ENCODE data around the gene EIF2B1.

Gene EIF2B1

GRCh38 chr12:123633379-123634141 lies at the start of gene EIF2B1, which contains the start of gene GTF2H3:
Gene EIF2B1 (minus strand): TSS chr12:123633686. CDS start chr12:123633557, 129 bp downstream.
Gene GTF2H3 (plus strand): TSS chr12:123633829. CDS start chr12:123633860, 31 bp downstream.
- peaks cover 60% of the 10 kb centered on the region for H3K36me3 Mint-ChIP-seq
- H3K27ac Mint-ChIP-seq: peak within 1 kb of the TSS; percentile 99
- DNase-seq (ENCODE audit: low spot score in 2 of 2) (peak; percentile 90 to 99), ATAC-seq (peak; percentile 100)
- H3K4me1 Mint-ChIP-seq: peaks cover 31% of the 10 kb centered on the region
- peak within 1 kb of the TSS; percentile 98 for H3K4me3 Mint-ChIP-seq
- no peaks in the 10 kb centered on the region for H3K9me3 Mint-ChIP-seq

GRCh38 chr12:123681605-123682004 lies 48.1 kb upstream of the EIF2B1 start:
- peaks cover 39% of the 10 kb centered on the region for H3K36me3 Mint-ChIP-seq
- H3K9me3 Mint-ChIP-seq: no peaks in the 10 kb centered on the region
- no peak for DNase-seq (ENCODE audit: low spot score in 2 of 2)
- no peak overlapping the region for H3K4me3 Mint-ChIP-seq
- H3K4me1 Mint-ChIP-seq: peaks cover 4% of the 10 kb centered on the region
- H3K27ac Mint-ChIP-seq: no peak overlapping the region
- no peak for ATAC-seq

- ATAC-seq (no peak), DNase-seq (ENCODE audit: low spot score in 2 of 2) (no peak)
- Mint-ChIP-seq H3K36me3 (peaks cover 53% of the 10 kb centered on the region), H3K4me1 (peaks cover 4% of the 10 kb centered on the region), H3K9me3 (no peaks in the 10 kb centered on the region), H3K4me3 (no peak overlapping the region), H3K27ac (no peak overlapping the region)
Measured at GRCh38 chr12:123678981-123679380, 45.5 kb upstream of the EIF2B1 start.

- no peak overlapping the region for H3K4me3 Mint-ChIP-seq
Measured at GRCh38 chr12:123676616-123677320, 43.3 kb upstream of the EIF2B1 start.

GRCh38 chr12:123675436-123675835 lies 42.0 kb upstream of the EIF2B1 start:
- no peak overlapping the region for H3K27ac Mint-ChIP-seq
- peaks cover 25% of the 10 kb centered on the region for H3K36me3 Mint-ChIP-seq
- DNase-seq (ENCODE audit: low spot score in 2 of 2): no peak
- peaks cover 16% of the 10 kb centered on the region for H3K4me1 Mint-ChIP-seq
- no peak for ATAC-seq
- H3K4me3 Mint-ChIP-seq: no peak overlapping the region
- no peaks in the 10 kb centered on the region for H3K9me3 Mint-ChIP-seq

More at GRCh38 chr12:123676616-123677320, 43.3 kb upstream of the EIF2B1 start:
- H3K4me1 Mint-ChIP-seq: peaks cover 10% of the 10 kb centered on the region
- no peaks in the 10 kb centered on the region for H3K9me3 Mint-ChIP-seq
- H3K36me3 Mint-ChIP-seq: peaks cover 38% of the 10 kb centered on the region
- H3K27ac Mint-ChIP-seq: no peak overlapping the region
- ATAC-seq (no peak), DNase-seq (ENCODE audit: low spot score in 2 of 2) (no peak)

- ATAC-seq (no peak), DNase-seq (ENCODE audit: low spot score in 2 of 2) (no peak)
- peaks cover 11% of the 10 kb centered on the region for H3K4me1 Mint-ChIP-seq
- H3K27ac Mint-ChIP-seq: peak overlapping the region; percentile 45
- no peaks in the 10 kb centered on the region for H3K9me3 Mint-ChIP-seq
- H3K36me3 Mint-ChIP-seq: peaks cover 20% of the 10 kb centered on the region
- H3K4me3 Mint-ChIP-seq: peak overlapping the region; percentile 81
Measured at GRCh38 chr12:123671876-123672275, 38.4 kb upstream of the EIF2B1 start.

- ATAC-seq: peak; percentile 100
- Mint-ChIP-seq H3K27ac (peak within 1 kb of the TSS; percentile 45), H3K36me3 (peaks cover 18% of the 10 kb centered on the region), H3K4me3 (peak within 1 kb of the TSS; percentile 81), H3K9me3 (no peaks in the 10 kb centered on the region), H3K4me1 (peaks cover 11% of the 10 kb centered on the region)
- DNase-seq (ENCODE audit: low spot score in 2 of 2): peak; percentile 87 to 96
Measured at GRCh38 chr12:123670882-123671728, 37.6 kb upstream of the EIF2B1 start, which contains the start of gene TCTN2. Gene TCTN2 (plus strand): TSS chr12:123671113. CDS start chr12:123671241, 128 bp downstream.

- H3K27ac Mint-ChIP-seq: no peak overlapping the region
- no peak overlapping the region for H3K4me3 Mint-ChIP-seq
- peaks cover 18% of the 10 kb centered on the region for H3K36me3 Mint-ChIP-seq
- H3K4me1 Mint-ChIP-seq: peaks cover 11% of the 10 kb centered on the region
- ATAC-seq (no peak), DNase-seq (ENCODE audit: low spot score in 2 of 2) (no peak)
- no peaks in the 10 kb centered on the region for H3K9me3 Mint-ChIP-seq
Measured at GRCh38 chr12:123667771-123668170, 34.3 kb upstream of the EIF2B1 start.

- Mint-ChIP-seq H3K36me3 (peaks cover 87% of the 10 kb centered on the region), H3K27ac (peak overlapping the region; percentile 69), H3K4me3 (no peak overlapping the region), H3K4me1 (no peaks in the 10 kb centered on the region), H3K9me3 (no peaks in the 10 kb centered on the region)
- ATAC-seq (no peak), DNase-seq (ENCODE audit: low spot score in 2 of 2) (no peak)
Measured at GRCh38 chr12:123659996-123660727, 26.7 kb upstream of the EIF2B1 start.

- peaks cover 10% of the 10 kb centered on the region for H3K4me1 Mint-ChIP-seq
- DNase-seq (ENCODE audit: low spot score in 2 of 2): no peak
- no peaks in the 10 kb centered on the region for H3K9me3 Mint-ChIP-seq
- H3K27ac Mint-ChIP-seq: peak overlapping the region; percentile 1
- H3K36me3 Mint-ChIP-seq: peaks cover 94% of the 10 kb centered on the region
- ATAC-seq: no peak
- no peak overlapping the region for H3K4me3 Mint-ChIP-seq
Measured at GRCh38 chr12:123657211-123657610, 23.7 kb upstream of the EIF2B1 start.

GRCh38 chr12:123656392-123656791 lies 22.9 kb upstream of the EIF2B1 start:
- Mint-ChIP-seq H3K27ac (no peak overlapping the region), H3K9me3 (no peaks in the 10 kb centered on the region), H3K4me3 (no peak overlapping the region), H3K4me1 (peaks cover 10% of the 10 kb centered on the region), H3K36me3 (peaks cover 98% of the 10 kb centered on the region)
- DNase-seq (ENCODE audit: low spot score in 2 of 2) (no peak), ATAC-seq (no peak)

GRCh38 chr12:123655420-123655819 lies 21.9 kb upstream of the EIF2B1 start:
- H3K4me3 Mint-ChIP-seq: no peak overlapping the region
- no peak overlapping the region for H3K27ac Mint-ChIP-seq
- DNase-seq (ENCODE audit: low spot score in 2 of 2): no peak
- H3K9me3 Mint-ChIP-seq: no peaks in the 10 kb centered on the region
- H3K36me3 Mint-ChIP-seq: peaks cover 98% of the 10 kb centered on the region
- no peak for ATAC-seq
- H3K4me1 Mint-ChIP-seq: peaks cover 10% of the 10 kb centered on the region

GRCh38 chr12:123654129-123654701 lies 20.7 kb upstream of the EIF2B1 start:
- peaks cover 10% of the 10 kb centered on the region for H3K4me1 Mint-ChIP-seq
- no peaks in the 10 kb centered on the region for H3K9me3 Mint-ChIP-seq
- no peak overlapping the region for H3K4me3 Mint-ChIP-seq
- H3K27ac Mint-ChIP-seq: no peak overlapping the region
- ATAC-seq (no peak), DNase-seq (ENCODE audit: low spot score in 2 of 2) (no peak)
- peaks cover 98% of the 10 kb centered on the region for H3K36me3 Mint-ChIP-seq

GRCh38 chr12:123648401-123648800 lies 14.9 kb upstream of the EIF2B1 start:
- Mint-ChIP-seq H3K36me3 (peaks cover 100% of the 10 kb centered on the region), H3K4me3 (no peak overlapping the region), H3K27ac (no peak overlapping the region), H3K4me1 (no peaks in the 10 kb centered on the region), H3K9me3 (no peaks in the 10 kb centered on the region)
- DNase-seq (ENCODE audit: low spot score in 2 of 2): no peak
- no peak for ATAC-seq
